ENCODE results near the gene AFF3. TPM values are rescaled to one million over a fixed set of nuclear protein-coding genes. Genes with fewer than 3 reads are reported as not detected.

The AFF3 gene
- total RNA-seq, 4 donors from 2014 or later, result 8.5 to 77.2 (median 27.1) TPM

GRCh38 chr2:99600981-99601651, 541.3 kb downstream of the AFF3 start:
- H3K27me3 ChIP-seq, result no peaks in the 10 kb centered on the region
- peak in 1 of 2 donors; percentile 49 for DNase-seq
- H3K9me3 ChIP-seq, result no peaks in the 10 kb centered on the region
- peak overlapping the region; percentile 23 to 37 for H3K27ac ChIP-seq
- H3K36me3 ChIP-seq, result no peaks in the 10 kb centered on the region
- intact Hi-C loops (cut with DNase I; ENCODE audit: low total_unique reads), result no loop called here
- H3K4me3 ChIP-seq, result no peak overlapping the region
- TF ChIP-seq POLR2A (IDR thresholded peaks at IDR 0.05) (no peak), CTCF (IDR thresholded peaks at IDR 0.05) (no peak)
- H3K4me1 ChIP-seq, result peaks cover 5 to 10% of the 10 kb centered on the region in 2 donors

- DNase-seq, result no peak
- Histone ChIP-seq H3K4me3 (no peak overlapping the region), H3K4me1 (peaks cover 0 to 5% of the 10 kb centered on the region in 2 donors), H3K9me3 (no peaks in the 10 kb centered on the region), H3K36me3 (no peaks in the 10 kb centered on the region), H3K27me3 (no peaks in the 10 kb centered on the region), H3K27ac (no peak overlapping the region)
- intact Hi-C loops (cut with DNase I; ENCODE audit: low total_unique reads), result no loop called here
- TF ChIP-seq CTCF (IDR thresholded peaks at IDR 0.05) (no peak), POLR2A (IDR thresholded peaks at IDR 0.05) (no peak)
Observed at GRCh38 chr2:99598441-99598840, 543.9 kb downstream of the AFF3 start.

GRCh38 chr2:99597616-99598015, 544.8 kb downstream of the AFF3 start:
- Histone ChIP-seq H3K4me3 (no peak overlapping the region), H3K9me3 (no peaks in the 10 kb centered on the region), H3K27me3 (no peaks in the 10 kb centered on the region), H3K27ac (no peak overlapping the region), H3K36me3 (no peaks in the 10 kb centered on the region), H3K4me1 (peaks cover 0 to 5% of the 10 kb centered on the region in 2 donors)
- TF ChIP-seq CTCF (IDR thresholded peaks at IDR 0.05) (no peak), POLR2A (IDR thresholded peaks at IDR 0.05) (no peak)
- DNase-seq, result no peak
- intact Hi-C loops (cut with DNase I; ENCODE audit: low total_unique reads), result no loop called here

GRCh38 chr2:99595373-99595772, 547.0 kb downstream of the AFF3 start:
- Histone ChIP-seq H3K27me3 (no peaks in the 10 kb centered on the region), H3K4me3 (no peak overlapping the region), H3K4me1 (peaks cover 0 to 5% of the 10 kb centered on the region in 2 donors), H3K27ac (no peak overlapping the region), H3K9me3 (no peaks in the 10 kb centered on the region), H3K36me3 (no peaks in the 10 kb centered on the region)
- intact Hi-C loops (cut with DNase I; ENCODE audit: low total_unique reads), result no loop called here
- TF ChIP-seq POLR2A (IDR thresholded peaks at IDR 0.05) (no peak), CTCF (IDR thresholded peaks at IDR 0.05) (no peak)
- no peak for DNase-seq

- no peak overlapping the region for H3K27ac ChIP-seq
- H3K36me3 ChIP-seq, result no peaks in the 10 kb centered on the region
- no peaks in the 10 kb centered on the region for H3K9me3 ChIP-seq
- DNase-seq, result no peak
- no peaks in the 10 kb centered on the region for H3K27me3 ChIP-seq
- TF ChIP-seq CTCF (IDR thresholded peaks at IDR 0.05) (no peak), POLR2A (IDR thresholded peaks at IDR 0.05) (no peak)
- no peak overlapping the region for H3K4me3 ChIP-seq
- intact Hi-C loops (cut with DNase I; ENCODE audit: low total_unique reads), result no loop called here
- H3K4me1 ChIP-seq, result no peaks in the 10 kb centered on the region
Observed at GRCh38 chr2:99593692-99594427, 548.5 kb downstream of the AFF3 start.

Data from uterus (tissue), 4 donors.